NCI-H774 (cell line): ENCODE results near the gene HOXB13.

ENCODE experiments used
- DNase-seq: peaks from one replicate; lab custom pipeline; 2025; lab: John Stamatoyannopoulos, UW

HOXB13 gene

GRCh38 chr17:48748718-48749566 lies 20.4 kb upstream of the HOXB13 start:
- no peak for DNase-seq

- DNase-seq: no peak
Measured at GRCh38 chr17:48747445-48748363, 19.2 kb upstream of the HOXB13 start.

- no peak for DNase-seq
Measured at GRCh38 chr17:48746916-48747444, 18.4 kb upstream of the HOXB13 start.

GRCh38 chr17:48745381-48746275 lies 17.1 kb upstream of the HOXB13 start:
- DNase-seq: no peak

- DNase-seq: no peak
Measured at GRCh38 chr17:48740537-48740936, 12.0 kb upstream of the HOXB13 start.

- no peak for DNase-seq
Measured at GRCh38 chr17:48738803-48739526, 10.4 kb upstream of the HOXB13 start.

GRCh38 chr17:48738424-48738802 lies 9.9 kb upstream of the HOXB13 start:
- DNase-seq: no peak

GRCh38 chr17:48737330-48738043 lies 8.9 kb upstream of the HOXB13 start:
- no peak for DNase-seq

GRCh38 chr17:48735062-48735351 lies 6.5 kb upstream of the HOXB13 start:
- no peak for DNase-seq

GRCh38 chr17:48734333-48735061 lies 5.9 kb upstream of the HOXB13 start:
- no peak for DNase-seq

GRCh38 chr17:48733632-48734328 lies 5.2 kb upstream of the HOXB13 start:
- DNase-seq: no peak

- no peak for DNase-seq
Measured at GRCh38 chr17:48732688-48733629, 4.4 kb upstream of the HOXB13 start.

- DNase-seq: no peak
Measured at GRCh38 chr17:48731355-48731754, 2.8 kb upstream of the HOXB13 start.

GRCh38 chr17:48730240-48730550 lies 1.6 kb upstream of the HOXB13 start:
- DNase-seq: no peak

- no peak for DNase-seq
Measured at GRCh38 chr17:48729335-48730239, 1.0 kb upstream of the HOXB13 start.

- no peak for DNase-seq
Measured at GRCh38 chr17:48727415-48728175, 955 bp downstream of the HOXB13 start.

- no peak for DNase-seq
Measured at GRCh38 chr17:48726916-48727286, 1.6 kb downstream of the HOXB13 start.
